NT2/D1 (cell line): ENCODE measurements around the gene GLIS1.

Source experiments
- DNase-seq: peaks from one replicate; pipeline ENCODE4 v3.0.0-alpha.2; 2011; ENCODE audit warnings: low read depth, low spot score
- H3K27me3 ChIP-seq: 2 replicates; pipeline ENCODE4 v1.6.0; 2011; ENCODE audit warnings: mild to moderate bottlenecking; ENCODE audit not compliant: insufficient read length, insufficient read depth
- H3K36me3 ChIP-seq: 2 replicates; pipeline ENCODE4 v1.6.1; 2011; ENCODE audit warnings: mild to moderate bottlenecking, low read length, mixed read lengths; ENCODE audit not compliant: insufficient read depth, insufficient read length
- H3K4me1 ChIP-seq: 2 replicates; pipeline ENCODE4 v1.5.1; 2011; ENCODE audit not compliant: insufficient read depth, insufficient read length
- H3K4me3 ChIP-seq: 2 replicates; pipeline ENCODE4 v1.5.1; 2011; ENCODE audit warnings: low read depth; ENCODE audit not compliant: insufficient read length
- H3K9ac ChIP-seq: 2 replicates; pipeline ENCODE4 v1.6.0; 2011; ENCODE audit warnings: low read depth; ENCODE audit not compliant: insufficient read length
- H3K9me3 ChIP-seq: 2 replicates; pipeline ENCODE4 v1.5.1; 2011; ENCODE audit warnings: mild to moderate bottlenecking, low read length; ENCODE audit not compliant: insufficient read depth
- SUZ12 ChIP-seq: IDR thresholded peaks from 2 replicates; pipeline ENCODE4 v1.6.1; 2011; ENCODE audit not compliant: insufficient read length, insufficient read depth; ENCODE audit errors: extremely low read depth
- YY1 ChIP-seq: IDR thresholded peaks from 2 replicates; pipeline ENCODE4 v1.6.1; 2011; ENCODE audit not compliant: insufficient read length, insufficient read depth
- ZNF274 ChIP-seq: IDR thresholded peaks from 2 replicates; pipeline ENCODE4 v1.6.1; 2011; ENCODE audit warnings: mild to moderate bottlenecking, low read depth, low read length

The GLIS1 gene

DNA sequence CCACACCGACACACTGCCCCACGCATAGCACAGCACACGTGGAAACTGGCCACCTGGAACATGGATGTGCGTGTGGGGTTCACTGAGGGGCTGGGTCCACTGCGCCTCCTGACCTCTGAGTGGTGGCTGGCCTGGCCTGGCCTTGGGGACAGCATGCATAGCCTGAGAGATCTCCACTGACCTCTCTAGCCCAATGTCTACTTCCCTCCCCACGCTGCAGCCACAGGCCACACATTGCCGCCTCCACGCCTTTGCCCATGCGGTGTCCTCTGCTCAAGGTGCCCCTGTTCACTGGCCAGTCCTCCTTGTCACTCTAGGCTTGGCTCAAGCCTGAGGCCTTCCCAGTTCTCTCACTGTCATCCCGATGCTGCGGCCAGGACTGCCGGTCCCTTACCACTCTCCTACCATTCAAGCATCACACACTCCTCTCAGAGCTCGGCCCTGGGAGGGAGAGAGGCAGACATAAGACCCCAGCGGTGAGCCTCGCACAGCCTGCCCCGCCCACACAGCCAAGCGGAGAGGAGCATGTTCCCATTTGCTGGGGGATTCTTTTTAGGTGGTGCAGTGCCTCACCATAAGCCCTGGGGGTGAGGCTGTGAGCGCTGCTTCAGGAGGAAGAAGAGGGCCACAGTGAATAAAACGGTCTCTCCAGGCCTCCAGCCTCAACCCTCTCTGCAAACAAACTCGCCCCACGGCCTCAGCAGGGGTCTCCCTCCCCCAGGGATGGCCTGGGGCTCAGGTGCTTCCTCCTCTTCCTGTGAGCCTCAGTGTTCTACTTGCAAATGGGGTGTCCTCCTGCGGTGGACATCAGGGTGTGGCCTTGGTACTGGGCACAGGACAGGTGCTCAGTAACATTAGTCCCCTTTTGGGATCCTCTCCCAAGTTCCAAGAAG, 199.0 kb downstream of the GLIS1 start:
- H3K9ac ChIP-seq = peak overlapping the region; percentile 34
- no peak for DNase-seq
- no peaks in the 10 kb centered on the region for H3K36me3 ChIP-seq
- H3K4me3 ChIP-seq = no peak overlapping the region
- H3K4me1 ChIP-seq = peaks cover 39% of the 10 kb centered on the region
- no peaks in the 10 kb centered on the region for H3K27me3 ChIP-seq
- H3K9me3 ChIP-seq = no peaks in the 10 kb centered on the region
- TF ChIP-seq ZNF274 (no peak), YY1 (no peak), SUZ12 (no peak)

DNA sequence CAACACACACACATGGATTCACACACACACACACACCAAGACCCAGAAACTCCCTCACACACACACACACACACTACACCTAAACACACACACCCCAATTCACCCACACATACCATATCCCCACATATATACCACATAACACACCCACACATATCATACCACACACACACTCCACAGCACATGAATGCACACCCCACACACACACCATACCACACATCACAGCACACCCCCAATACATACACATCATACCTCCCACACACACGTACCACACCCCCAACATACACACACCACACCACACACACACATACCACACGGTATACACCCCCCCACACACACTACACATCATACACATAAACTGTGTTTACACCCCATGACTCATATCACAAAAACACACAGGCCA, 199.7 kb downstream of the GLIS1 start:
- H3K27me3 ChIP-seq = no peaks in the 10 kb centered on the region
- no peak overlapping the region for H3K4me3 ChIP-seq
- no peaks in the 10 kb centered on the region for H3K9me3 ChIP-seq
- H3K4me1 ChIP-seq = peaks cover 39% of the 10 kb centered on the region
- peak overlapping the region; percentile 34 for H3K9ac ChIP-seq
- H3K36me3 ChIP-seq = no peaks in the 10 kb centered on the region
- DNase-seq = no peak
- no peak for TF ChIP-seq ZNF274

DNA sequence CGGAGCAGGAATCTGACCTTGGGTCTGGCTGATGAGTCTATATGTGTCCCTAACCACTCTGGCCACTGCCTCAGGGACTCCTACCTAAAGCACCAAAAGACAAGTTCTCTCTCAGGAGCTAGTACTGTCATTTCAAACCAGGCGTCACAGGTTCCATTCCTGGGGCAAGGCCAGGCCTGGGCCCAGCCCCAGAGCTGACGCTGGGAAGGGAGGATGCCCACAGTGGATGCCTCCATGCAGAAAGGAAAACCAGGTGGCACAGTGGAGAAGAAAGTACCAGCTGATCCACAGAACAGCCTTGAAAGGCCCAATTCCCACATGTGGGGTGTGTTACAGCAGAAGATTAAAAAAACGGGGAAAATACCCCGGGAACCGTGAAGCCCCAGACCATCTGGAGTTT, 202.4 kb downstream of the GLIS1 start:
- Histone ChIP-seq H3K4me1 (peaks cover 42% of the 10 kb centered on the region), H3K36me3 (no peaks in the 10 kb centered on the region), H3K9ac (no peak overlapping the region), H3K4me3 (no peak overlapping the region), H3K9me3 (no peaks in the 10 kb centered on the region), H3K27me3 (no peaks in the 10 kb centered on the region)
- no peak for TF ChIP-seq ZNF274
- TF ChIP-seq SUZ12 = no peak
- TF ChIP-seq YY1 = no peak
- DNase-seq = no peak

DNA sequence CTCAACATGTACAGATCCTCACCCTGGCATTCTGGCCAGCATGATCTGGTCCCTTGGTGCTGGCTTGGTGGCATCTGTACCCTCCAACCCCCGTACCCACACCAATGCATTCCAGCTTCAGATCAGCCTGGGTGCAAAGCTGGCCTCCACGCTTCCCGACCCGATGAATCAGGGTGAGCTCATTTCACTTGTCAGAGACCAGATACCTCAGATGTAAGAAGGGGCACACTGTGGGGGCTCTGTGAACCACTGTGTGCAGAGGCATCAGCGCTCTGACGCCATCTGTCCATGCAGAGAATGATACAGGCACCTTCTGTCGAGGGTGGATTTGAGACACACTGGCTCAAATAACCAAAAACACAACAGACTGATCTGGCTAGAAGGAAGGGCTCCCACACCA, 203.1 kb downstream of the GLIS1 start:
- H3K36me3 ChIP-seq = no peaks in the 10 kb centered on the region
- peaks cover 3% of the 10 kb centered on the region for H3K27me3 ChIP-seq
- no peaks in the 10 kb centered on the region for H3K9me3 ChIP-seq
- no peak for TF ChIP-seq ZNF274
- no peak for TF ChIP-seq YY1
- TF ChIP-seq SUZ12 = no peak
- no peak overlapping the region for H3K4me3 ChIP-seq
- peaks cover 34% of the 10 kb centered on the region for H3K4me1 ChIP-seq
- no peak overlapping the region for H3K9ac ChIP-seq
- no peak for DNase-seq

DNA sequence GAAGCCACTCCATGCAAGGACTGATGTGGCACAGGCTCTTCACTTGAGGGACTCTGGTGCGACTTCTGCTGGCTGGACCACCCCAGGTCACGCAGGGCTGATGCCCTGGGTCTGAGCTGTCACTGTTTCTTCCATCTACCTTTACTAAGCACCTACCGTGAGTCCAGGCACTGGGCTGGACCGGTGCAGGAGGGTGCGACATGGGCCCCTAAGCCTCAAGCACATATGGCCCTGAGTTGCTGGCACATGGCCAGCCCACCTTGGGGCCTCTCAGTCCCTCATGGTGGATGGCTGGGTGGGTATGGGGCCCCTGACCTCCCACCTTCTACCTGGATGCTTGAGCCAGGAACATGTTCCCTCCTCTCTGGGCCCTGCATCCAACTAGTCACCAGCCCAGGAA, 203.7 kb downstream of the GLIS1 start:
- Histone ChIP-seq H3K4me1 (peaks cover 28% of the 10 kb centered on the region), H3K27me3 (peaks cover 5% of the 10 kb centered on the region), H3K4me3 (no peak overlapping the region), H3K9me3 (no peaks in the 10 kb centered on the region), H3K36me3 (no peaks in the 10 kb centered on the region), H3K9ac (no peak overlapping the region)
- TF ChIP-seq ZNF274 (no peak), SUZ12 (no peak), YY1 (no peak)
- DNase-seq = no peak

DNA sequence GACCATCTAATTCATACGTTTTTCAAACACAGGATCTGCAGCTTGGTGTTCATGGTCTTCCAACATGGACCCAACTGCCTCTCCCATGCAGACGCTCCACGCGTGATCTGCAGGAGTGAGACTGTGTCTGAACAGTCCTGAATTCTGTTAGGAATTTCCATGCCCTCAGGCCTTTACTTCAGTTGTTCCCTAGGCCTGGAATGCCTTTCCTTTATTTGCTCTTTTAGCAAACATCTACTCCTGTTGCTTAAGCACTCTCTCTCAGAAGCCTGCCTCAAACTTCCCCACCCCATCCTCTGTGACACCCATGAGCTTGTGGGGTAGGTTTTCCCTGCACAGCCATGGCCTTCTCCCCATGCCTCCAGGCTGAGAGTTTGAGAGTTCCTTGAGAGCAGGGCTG, 206.1 kb downstream of the GLIS1 start:
- TF ChIP-seq ZNF274 = no peak
- H3K4me3 ChIP-seq = no peak overlapping the region
- peaks cover 26% of the 10 kb centered on the region for H3K4me1 ChIP-seq
- no peaks in the 10 kb centered on the region for H3K36me3 ChIP-seq
- no peak overlapping the region for H3K9ac ChIP-seq
- no peaks in the 10 kb centered on the region for H3K9me3 ChIP-seq
- peaks cover 5% of the 10 kb centered on the region for H3K27me3 ChIP-seq
- DNase-seq = no peak

DNA sequence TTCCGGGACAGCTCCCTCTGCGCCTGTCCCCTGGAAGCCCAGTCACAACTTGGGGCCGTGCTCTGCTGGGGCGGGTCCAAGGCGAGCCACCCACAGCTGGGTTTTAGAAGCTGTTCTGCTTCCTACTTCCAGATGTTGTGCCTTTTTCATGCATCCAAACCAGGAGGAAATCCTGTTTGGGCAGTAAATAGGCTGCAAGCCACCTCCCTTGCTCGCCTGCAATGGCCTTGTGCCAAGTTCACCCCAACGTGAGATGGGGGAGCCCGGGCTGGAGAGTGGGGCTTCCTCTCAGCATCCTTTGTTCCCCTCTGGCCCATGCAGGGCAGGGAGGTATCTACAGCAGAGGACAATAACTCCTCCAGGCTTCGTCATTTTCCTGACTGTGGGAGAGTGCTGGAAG, 206.6 kb downstream of the GLIS1 start:
- no peak overlapping the region for H3K4me3 ChIP-seq
- no peaks in the 10 kb centered on the region for H3K36me3 ChIP-seq
- H3K4me1 ChIP-seq = peaks cover 26% of the 10 kb centered on the region
- peaks cover 7% of the 10 kb centered on the region for H3K27me3 ChIP-seq
- H3K9ac ChIP-seq = no peak overlapping the region
- no peak for DNase-seq
- TF ChIP-seq SUZ12 = no peak
- no peaks in the 10 kb centered on the region for H3K9me3 ChIP-seq
